GM21619 (cell line): ENCODE data around the gene CNTNAP3B.
"Not testable (repeated sequence)": the region's sequence is repeated elsewhere in the genome, so short reads cannot be mapped to it uniquely, and the experiment has no call there.

Experiments
- ATAC-seq: cut with Tn5 transposase; IDR thresholded peaks from one replicate; pipeline ENCODE4 v1.9.1; 2021; ENCODE audit not compliant: unreplicated experiment

The CNTNAP3B gene

DNA sequence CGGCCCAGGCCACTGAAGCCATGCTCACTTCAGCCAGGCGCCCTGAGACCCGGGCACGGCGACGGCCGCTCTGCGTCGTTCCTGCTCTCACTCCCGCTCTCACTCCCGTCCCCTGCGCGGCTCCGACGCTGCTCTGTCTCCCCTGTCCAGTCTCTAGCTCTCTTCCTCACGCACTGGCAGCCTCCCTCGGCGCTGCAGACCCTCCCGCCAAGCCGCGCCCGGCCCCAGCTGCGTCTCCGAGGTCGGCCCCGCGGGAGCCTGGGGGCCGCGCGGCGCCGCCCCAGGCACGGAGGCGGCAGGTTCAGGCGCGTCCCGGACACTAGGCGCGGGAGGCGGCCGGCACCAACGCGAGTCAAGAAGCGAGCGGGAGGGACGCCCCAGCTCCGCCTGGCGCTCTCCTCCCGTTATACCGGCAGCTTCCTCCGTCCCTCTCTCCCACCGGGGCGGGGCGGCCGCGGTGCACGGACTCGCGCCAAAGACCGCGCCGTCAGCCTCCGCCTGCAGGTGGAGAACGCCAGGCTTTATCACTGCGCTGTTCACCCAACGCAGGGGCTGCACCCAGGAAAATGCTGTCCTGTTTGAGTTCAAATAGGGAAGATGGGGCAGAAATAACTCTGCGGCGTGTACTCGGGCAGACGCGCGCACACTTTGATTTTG is at the start of gene CNTNAP3B:
CNTNAP3B (minus strand) TSS at position 354 of the 657 bp plus-strand sequence; CDS start at position 22, 332 bp downstream.
- ATAC-seq, result not testable (repeated sequence)

DNA sequence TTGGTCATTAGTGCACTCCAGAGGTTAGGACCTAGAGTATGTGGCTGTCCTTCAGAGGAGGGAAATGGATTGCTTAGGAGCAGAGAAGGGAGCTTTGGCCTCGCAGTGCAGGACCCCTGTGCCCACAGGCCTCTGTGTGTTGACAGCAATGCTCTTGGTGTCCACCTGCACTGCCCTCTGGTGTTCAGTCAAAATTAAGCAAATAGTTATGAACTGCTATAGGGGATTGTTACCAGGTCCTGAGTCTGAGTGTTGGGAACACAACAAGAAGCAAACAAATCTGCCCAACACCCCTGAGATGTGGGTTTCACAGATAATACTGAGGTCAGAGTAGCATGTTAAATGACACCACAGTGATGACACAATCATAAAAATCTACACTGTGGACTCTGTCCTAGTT is 31.1 kb upstream of the CNTNAP3B start:
- ATAC-seq, result not testable (repeated sequence)

DNA sequence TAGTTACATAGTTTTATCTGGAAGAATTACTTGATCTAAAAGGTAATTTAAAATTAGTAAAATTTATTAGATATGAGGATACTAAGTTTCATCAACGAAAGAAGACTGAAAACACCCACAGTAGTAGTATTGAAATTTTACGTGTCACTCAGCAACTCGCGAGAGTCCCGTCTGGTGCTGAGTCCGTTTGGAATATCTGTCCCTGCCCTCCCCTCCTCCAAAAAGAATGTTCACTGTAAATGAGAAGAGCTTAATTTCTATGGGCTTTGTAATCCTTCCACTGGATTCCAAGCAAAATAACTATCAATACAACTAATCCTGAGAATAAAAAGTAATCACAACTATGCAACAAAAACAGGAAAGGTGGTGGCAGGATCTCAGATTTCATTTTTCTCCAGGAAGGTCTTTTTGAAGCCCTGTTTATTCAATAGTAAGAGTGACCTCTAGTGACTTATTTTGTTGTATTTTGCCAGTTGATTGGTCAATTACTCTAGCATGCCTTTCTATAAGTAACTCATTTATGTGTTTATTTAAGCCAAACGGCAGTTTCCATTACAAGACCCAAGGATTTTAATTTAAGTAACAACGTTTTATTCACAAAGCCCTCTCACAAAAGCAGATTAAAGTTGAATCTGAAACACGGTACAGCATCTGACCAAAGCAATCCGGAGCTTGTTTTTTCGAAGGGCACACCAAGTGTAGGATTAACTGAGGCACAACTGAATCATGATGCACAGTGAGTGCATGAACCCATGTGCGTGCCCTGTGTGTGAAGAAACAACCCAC is 2.0 kb downstream of the CNTNAP3B start:
- not testable (repeated sequence) for ATAC-seq

DNA sequence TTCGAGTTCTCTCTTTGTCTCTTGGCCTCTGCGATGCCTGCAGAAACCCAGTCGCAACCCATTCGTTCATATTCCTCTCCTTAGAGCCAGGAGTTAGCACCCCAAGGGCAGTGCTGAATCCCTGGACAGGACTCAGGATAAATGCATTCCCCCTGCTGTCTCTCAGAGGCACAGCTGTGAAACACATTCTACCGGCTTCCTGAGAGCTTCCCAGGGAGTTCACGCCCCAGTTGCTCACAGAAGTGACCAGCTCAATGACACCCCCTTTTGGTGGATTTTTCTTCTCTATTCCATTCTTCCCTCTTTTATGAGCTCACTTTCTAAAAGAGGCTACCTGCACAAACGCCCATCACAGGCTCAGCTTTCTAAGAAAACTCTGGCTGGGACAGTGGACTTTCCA is 8.2 kb downstream of the CNTNAP3B start:
- ATAC-seq, result not testable (repeated sequence)

DNA sequence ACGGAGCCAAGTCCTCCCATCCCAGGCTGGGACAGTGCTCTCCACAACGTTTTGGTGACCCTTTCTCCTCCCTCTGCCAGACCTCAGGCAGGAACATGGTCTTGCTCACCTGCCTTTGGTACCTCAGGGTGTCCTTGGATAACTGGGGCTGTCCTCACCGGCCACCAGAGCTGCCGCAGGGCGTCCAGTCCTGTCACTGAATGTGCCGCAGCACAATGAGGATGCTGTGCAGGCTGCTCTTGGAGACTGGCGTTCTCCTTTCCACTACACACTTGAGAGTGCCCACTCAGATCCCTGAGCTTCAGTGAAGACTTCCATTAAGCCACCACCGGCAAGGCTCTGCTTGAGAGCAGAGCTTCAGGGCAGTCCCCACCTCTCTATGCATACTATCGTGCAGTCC is 33.3 kb downstream of the CNTNAP3B start:
- not testable (repeated sequence) for ATAC-seq

DNA sequence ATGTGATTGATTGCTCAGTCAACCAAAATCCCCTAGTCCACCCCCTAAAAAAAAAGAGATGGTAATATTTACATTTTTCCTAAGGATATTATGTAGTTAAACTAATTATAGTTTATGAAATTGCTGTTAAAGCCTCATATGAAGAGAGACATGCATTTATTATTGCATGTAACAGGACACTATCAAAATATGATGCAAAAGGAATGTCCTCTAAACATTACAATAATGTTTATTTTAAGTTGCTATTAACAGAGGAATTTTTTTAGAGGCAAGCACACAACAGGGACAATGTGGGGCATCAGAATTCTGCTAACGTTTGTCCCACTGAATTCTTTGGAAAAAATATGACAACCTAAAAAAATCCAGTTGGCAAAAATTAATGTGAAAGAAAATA is 44.7 kb downstream of the CNTNAP3B start:
- not testable (repeated sequence) for ATAC-seq

DNA sequence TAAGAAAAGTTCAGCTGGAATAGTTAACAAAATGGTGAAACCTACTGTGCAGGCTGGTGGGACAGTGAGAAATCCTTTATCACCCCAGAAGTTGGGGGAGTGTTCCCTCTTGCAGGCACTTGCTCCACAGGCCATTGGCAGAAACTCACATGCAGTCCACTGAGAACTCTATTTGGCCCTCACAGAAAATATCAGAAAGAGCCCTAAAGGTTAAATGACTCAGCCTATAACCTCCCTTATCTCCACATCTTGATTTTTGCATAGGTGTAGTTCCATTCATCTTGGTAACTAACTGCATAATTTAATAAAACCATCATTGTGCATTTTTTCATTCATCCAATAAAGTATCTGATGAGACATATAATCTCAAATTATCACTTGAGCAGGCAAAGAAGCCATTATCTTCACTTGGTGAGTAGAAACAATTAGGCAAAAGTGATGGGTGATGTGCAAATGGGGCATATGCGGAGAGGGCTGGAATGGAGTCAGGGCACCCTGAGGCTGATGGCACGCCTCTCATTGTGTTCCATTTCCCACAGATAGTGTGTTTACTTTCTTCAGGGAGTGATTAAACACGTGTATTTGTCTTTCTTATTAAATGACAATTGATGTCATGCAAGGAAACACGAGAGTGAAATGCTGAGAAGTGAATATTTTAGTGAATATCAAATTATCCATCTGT is 45.2 kb downstream of the CNTNAP3B start:
- ATAC-seq, result not testable (repeated sequence)

DNA sequence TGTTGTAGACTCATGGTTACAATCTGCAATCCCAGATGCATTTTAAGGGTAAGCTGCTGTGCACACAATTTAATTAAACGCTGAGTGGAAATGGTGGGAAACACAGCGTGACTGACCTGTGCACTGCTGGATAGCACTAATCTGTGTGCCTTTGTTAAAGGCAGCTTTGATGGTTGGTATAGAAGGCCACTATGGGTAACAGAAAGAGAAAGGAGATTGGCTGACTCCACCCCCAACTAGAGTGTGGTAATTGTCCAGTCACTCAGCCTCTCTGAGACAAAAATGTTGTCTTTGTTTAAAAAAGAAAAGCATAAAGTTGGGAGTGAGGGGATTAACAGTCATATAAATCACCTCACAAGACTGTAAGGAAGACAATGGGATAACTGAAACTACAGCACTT is 48.9 kb downstream of the CNTNAP3B start:
- ATAC-seq, result not testable (repeated sequence)

DNA sequence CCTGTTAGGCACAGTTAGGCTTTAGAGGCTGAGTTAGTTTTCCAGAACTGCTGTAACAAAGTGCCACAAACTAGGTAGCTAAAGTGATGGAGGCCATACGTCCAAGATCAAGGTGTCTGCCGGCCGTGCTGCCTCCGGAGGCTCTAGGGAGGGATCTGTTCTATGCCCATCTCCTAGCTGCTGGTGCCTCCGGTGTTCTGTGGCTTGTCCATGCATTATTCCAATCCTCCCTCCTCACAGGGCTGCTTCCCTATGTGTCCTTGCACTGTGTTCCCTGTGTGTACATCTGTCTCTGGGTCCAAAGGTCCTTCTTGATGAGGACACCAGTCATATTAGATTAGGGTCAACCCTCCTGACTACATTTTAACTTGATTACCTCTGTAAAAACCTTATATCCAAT is 54.4 kb downstream of the CNTNAP3B start:
- not testable (repeated sequence) for ATAC-seq

DNA sequence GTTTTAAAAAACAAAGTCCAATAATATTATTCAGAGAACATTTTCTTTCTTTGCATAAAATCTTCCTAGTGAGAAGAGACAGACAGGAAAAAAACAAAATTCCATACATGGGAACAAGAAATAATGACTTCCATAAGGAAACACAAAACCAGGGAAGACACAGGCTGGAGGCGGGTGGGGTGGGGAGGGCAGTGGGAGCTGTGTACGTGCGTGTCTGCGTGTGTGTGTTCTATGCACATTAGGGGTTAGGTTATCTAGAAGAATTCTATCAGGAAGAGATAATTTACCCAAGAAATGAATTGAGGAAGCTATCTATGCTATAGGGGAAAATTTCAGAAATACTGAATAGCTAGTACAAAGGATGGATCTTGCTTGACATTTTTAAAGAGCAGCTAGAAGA is 58.2 kb downstream of the CNTNAP3B start:
- ATAC-seq, result not testable (repeated sequence)

DNA sequence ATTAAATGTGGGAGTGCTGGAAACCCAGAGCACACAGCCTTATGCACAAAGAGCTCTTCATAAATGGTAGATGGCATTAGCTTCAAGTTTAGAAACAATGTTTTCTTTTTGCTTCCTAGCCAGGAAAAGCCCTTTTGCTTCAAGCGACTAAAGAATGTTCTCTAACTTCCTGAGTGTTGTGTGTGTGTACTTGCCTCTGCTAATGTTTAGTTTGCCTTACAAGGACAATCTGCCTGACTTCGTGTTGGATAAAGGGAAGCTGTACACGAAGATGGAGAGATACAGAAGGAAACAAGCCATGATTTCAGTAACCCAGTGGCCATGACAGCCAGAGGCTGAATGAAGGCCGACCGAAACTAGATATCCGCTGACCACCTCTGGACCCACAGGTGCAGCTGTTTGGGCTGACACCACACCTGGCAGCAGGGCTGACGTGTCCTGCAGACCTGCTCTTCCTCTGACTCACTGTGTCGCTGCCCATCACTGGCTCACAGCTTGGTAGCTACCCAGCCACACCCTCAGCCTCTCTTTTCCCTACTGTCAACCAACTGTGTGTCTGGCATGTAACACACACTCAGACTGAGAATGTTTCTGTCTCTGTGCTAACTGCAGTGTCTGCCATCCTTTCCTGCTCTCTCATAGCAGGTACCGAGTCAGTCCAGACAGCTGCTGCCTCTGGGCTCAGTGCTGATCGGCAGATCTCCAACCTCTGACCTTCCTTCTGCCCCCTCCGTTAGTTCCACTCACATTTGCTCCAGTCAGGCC is 59.0 kb downstream of the CNTNAP3B start:
- ATAC-seq, result not testable (repeated sequence)

DNA sequence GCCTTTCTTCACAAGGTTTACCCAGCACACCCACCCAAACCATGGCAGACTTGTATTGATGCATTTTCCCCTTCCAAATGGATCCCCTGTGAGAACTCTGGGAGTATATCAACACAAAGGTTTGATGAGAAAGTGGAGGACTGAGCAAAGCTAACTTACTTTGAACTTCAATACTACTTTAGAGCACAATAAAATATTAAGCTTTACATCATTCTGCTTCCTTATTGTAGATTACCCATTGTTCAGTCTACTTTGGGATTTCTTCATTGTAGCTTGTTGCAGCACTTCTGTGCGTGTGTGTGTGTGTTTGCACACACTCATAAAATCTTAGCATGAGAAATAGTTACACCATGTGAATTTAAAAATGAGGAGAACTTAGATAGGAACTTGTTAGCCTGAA is 75.4 kb downstream of the CNTNAP3B start:
- not testable (repeated sequence) for ATAC-seq

DNA sequence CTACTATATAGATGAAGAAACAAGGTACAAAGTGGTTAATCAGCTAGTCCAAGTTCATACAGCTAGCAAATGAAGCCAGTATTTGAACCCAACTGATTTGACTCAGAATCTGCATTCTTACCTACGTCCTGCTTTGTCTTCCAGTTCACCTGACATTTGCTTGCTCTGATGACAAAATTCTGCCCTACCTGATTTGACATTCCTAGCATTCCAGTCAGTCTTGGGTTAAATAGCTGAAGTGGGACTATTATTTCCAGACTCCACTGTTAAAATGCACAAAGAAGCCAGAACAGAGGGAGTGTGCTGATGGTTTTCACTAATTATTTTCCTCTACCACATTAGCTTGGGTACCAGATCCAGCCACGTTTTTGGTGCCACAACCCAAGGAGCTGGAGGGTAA is 78.5 kb downstream of the CNTNAP3B start:
- not testable (repeated sequence) for ATAC-seq

DNA sequence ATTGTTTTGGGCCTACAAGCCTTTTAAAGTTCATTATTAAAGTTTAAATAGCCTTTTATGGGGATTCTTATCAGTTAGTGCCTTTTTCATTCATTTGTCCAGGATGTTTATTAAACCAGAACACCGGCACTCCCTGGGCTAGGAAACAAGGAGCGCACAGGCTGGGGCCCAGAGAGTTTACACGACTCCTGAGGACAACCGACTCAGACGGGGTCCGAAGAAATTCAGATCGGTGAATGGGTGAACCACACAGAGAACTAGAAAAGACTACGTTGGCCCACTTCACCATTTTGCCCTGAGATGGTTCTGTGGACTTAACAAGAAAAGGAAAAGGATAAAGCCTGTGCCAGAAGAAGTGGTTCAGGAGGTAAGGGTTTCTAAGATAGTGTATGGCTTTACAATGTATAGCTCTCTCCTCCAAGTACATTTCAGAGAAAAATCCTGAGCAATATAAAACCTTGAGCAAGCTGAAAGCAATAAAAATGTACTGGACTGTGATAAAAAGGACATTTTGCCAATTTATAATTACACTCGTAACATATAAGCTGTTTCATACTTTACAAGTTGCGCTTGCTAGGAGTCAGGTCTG is 84.7 kb downstream of the CNTNAP3B start:
- ATAC-seq, result not testable (repeated sequence)

DNA sequence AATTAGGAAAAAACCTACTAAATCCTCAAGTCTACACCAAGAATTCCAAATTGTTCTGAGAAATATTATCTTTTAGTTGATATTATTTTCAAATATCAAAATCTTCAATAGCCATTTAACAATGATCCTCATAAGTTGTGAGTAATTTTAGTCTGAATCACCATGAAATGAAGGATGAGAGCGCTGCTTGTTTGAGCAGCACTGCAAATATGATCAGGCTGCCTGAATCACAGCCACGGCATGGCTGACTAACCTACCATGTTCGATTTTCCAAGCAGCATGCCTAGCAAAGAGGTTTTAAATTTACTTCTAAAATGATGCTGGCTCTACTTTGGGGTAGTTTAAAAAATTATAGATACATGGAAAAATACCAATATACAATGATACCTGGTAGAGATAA is 95.7 kb downstream of the CNTNAP3B start:
- not testable (repeated sequence) for ATAC-seq

DNA sequence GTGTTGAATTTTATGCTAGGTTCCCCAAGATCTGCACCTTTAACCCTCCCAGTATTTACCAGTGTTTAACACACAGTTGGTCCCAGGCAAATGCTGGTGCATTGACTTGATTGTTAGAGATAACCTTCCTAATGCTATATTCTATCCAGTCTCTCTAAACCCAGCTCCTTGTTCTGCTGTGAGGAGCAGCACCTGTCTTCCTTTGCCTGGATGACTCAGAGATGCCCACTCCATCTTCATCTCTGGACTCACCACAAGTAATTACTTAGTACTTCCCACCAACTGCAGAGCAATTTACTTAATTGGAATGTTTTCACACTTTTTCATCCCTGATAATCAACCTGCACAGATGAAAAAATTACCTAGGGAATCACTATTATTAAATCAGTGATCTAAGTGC is 108.6 kb downstream of the CNTNAP3B start:
- not testable (repeated sequence) for ATAC-seq

DNA sequence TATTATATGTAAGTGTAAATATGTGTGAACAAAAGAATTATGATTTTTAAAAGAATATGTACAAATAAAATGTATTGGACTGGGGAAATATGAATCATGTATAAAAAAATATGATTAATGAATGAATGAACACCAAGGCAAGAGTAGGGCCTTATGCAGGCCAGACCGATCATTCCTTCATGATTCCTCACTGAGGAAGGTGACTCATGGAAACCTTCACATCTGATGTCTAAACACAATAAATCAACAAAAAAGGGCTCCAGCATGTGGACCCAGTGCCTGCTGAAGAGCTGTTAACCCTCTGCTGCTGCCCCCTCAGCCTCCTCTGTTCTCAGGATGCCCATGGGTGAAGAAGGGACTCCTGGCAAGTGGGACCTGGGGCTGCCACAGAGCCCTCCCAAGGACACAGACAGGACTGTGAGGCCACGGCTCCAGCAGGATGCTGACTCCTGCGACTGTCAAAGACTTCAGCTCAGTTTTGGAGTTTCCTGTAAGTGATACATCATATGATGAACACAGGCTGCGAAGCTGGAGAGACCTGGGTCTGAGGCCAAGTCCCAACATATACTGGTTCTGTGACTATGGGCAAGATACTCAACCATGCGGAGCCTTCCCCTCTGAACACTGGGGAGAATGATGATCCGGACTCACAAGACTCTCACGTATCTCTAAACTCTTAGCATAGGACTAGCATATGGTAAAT is 110.9 kb downstream of the CNTNAP3B start:
- not testable (repeated sequence) for ATAC-seq

DNA sequence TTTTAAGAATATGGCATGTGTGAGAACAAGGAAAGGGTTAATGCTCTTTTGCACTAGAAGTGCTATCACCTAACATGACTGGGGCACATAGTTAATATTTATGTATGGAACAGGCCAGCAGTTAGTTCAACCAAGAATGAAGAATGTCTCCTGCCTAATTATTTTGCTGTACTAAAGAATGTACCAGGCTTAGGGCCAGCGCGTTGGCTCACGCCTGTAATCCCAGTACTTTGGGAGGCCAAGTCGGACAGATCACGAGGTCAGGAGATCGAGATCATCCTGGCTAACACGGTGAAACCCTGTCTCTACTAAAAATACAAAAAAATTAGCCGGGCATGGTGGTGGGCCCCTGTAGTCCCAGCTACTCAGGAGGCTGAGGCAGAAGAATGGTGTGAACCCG is 114.9 kb downstream of the CNTNAP3B start:
- not testable (repeated sequence) for ATAC-seq

DNA sequence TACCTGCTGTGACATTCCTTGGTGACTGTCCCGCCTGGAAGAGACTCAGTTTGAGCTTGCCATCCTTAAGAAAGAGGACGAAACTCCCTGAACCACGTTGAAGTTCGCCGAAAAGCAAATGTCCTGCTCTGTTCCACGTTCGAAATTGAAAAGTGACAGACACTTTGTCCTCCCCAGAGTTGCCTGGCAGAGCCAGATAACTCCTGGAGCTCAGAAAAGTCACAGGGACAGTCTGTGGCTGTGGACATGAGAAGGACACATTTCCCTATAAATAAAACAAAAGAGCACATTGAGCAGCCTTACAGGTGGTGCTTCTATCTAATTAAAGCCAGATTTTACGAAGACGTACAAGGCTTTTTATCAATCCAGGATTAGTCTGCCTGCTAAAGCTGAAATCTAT is 137.6 kb downstream of the CNTNAP3B start:
- not testable (repeated sequence) for ATAC-seq

DNA sequence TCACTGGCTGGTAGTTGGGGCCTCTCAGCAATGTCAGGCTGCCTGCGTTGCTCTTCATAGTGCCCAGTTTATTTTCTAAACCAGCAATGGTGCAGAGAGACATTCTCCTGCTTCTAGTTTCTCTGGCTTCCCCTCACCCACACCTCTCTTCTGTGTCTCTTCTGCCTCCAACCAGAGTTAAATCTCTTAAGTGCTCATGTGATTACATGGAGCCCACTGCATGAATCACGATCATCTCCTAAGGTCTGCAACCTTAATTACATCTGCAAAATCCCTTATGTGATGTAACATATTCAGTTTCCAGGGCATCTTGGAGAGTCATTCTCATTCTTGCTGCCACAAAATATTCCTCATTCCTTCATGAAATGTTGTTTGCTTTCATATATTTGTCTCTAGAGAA is 149.0 kb downstream of the CNTNAP3B start:
- ATAC-seq, result not testable (repeated sequence)
